Activated T-cell treated with anti-CD3 and anti-CD28 coated beads for 24 hours (primary cell): ENCODE results near the gene ZNF77.
"Not testable (repeated sequence)": the region's sequence is repeated elsewhere in the genome, so short reads cannot be mapped to it uniquely, and the experiment has no call there.

ENCODE experiments used
- DNase-seq: peaks from one replicate; pipeline ENCODE4 v3.0.0-alpha.2; 2020; ENCODE audit warnings: low read depth

Gene ZNF77

GRCh38 chr19:2917275-2918184 is 27.2 kb downstream of the ZNF77 start:
- no peak for DNase-seq

GRCh38 chr19:2912306-2912705 is 32.5 kb downstream of the ZNF77 start:
- DNase-seq: no peak

GRCh38 chr19:2906631-2907195 is 38.1 kb downstream of the ZNF77 start:
- DNase-seq: no peak

- no peak for DNase-seq
Measured at GRCh38 chr19:2905918-2906519, 38.8 kb downstream of the ZNF77 start.

- DNase-seq: not testable (repeated sequence)
Measured at GRCh38 chr19:2903326-2903725, 41.4 kb downstream of the ZNF77 start.

GRCh38 chr19:2902590-2903218 is 42.1 kb downstream of the ZNF77 start:
- no peak for DNase-seq

- DNase-seq: peak; percentile 97
Measured at GRCh38 chr19:2900296-2901252, 44.2 kb downstream of the ZNF77 start, which contains the start of gene ZNF57. TSS of gene ZNF57 (plus strand) at chr19:2900928. CDS start at chr19:2901046, 118 bp downstream.

GRCh38 chr19:2896694-2897093 is 48.1 kb downstream of the ZNF77 start:
- no peak for DNase-seq

GRCh38 chr19:2890531-2890930 is 54.2 kb downstream of the ZNF77 start:
- DNase-seq: not testable (repeated sequence)

GRCh38 chr19:2888731-2889224 is 56.0 kb downstream of the ZNF77 start:
- DNase-seq: peak; percentile 53

GRCh38 chr19:2887391-2887914 is 57.3 kb downstream of the ZNF77 start:
- no peak for DNase-seq

GRCh38 chr19:2885736-2886135 is 59.0 kb downstream of the ZNF77 start:
- no peak for DNase-seq

- DNase-seq: no peak
Measured at GRCh38 chr19:2883686-2884439, 60.9 kb downstream of the ZNF77 start.
